ENCODE results near the gene MATCAP1.

Gene MATCAP1

DNA sequence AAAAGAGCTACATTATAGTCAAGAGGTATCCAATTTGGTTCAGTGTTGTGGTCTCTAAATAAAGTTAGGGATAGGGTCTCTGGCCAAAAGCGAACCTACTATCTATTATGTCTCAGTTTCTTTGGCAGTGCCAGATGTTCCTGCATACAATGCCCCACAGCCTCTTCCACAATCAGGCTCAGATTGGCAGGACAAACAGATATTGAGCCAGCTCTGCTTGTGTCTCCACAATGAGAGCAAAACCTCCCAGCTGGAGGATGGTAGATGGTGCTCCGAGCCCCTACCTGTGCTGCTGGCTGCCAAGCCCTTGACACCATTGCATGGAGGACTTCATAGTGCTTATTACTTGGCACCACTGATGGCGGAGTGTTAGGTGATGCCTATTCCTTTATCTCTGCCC, 54.3 kb downstream of the MATCAP1 start:
- TF ChIP-seq CTCF (conservative IDR thresholded peaks at IDR 0.05; ENCODE audit: low read depth, low read length), result no peak
- Histone ChIP-seq H3K4me3 (IDR thresholded peaks at IDR 0.05; ENCODE audit: insufficient read depth, low read depth, low read length) (no peak overlapping the region), H3K4me2 (no peak overlapping the region), H3K27me3 (ENCODE audit: insufficient read depth, low read depth) (no peaks in the 10 kb centered on the region), H3K4me1 (ENCODE audit: low read depth, poor library complexity, severe bottlenecking) (no peaks in the 10 kb centered on the region), H4K20me1 (ENCODE audit: insufficient read depth) (no peaks in the 10 kb centered on the region), H3K27ac (no peak overlapping the region), H3K9ac (no peak overlapping the region), H3K79me2 (ENCODE audit: insufficient read depth, low read depth) (no peaks in the 10 kb centered on the region), H3K36me3 (ENCODE audit: insufficient read depth) (no peaks in the 10 kb centered on the region; the same call in 1 of the 2 replicates), H2AFZ (ENCODE audit: low read depth) (no peak overlapping the region)

GRCh38 chr16:67128887-67129286, 54.9 kb downstream of the MATCAP1 start:
- TF ChIP-seq CTCF (conservative IDR thresholded peaks at IDR 0.05; ENCODE audit: low read depth, low read length), result no peak
- H3K4me3 ChIP-seq (IDR thresholded peaks at IDR 0.05; ENCODE audit: insufficient read depth, low read depth, low read length), result no peak overlapping the region
- no peak overlapping the region for H3K9ac ChIP-seq
- H3K4me2 ChIP-seq, result no peak overlapping the region
- no peaks in the 10 kb centered on the region for H3K27me3 ChIP-seq (ENCODE audit: insufficient read depth, low read depth)
- H3K27ac ChIP-seq, result no peak overlapping the region
- no peaks in the 10 kb centered on the region for H3K4me1 ChIP-seq (ENCODE audit: low read depth, poor library complexity, severe bottlenecking)
- H3K79me2 ChIP-seq (ENCODE audit: insufficient read depth, low read depth), result no peaks in the 10 kb centered on the region; the same call in 1 of the 2 replicates
- H2AFZ ChIP-seq (ENCODE audit: low read depth), result no peak overlapping the region
- H3K36me3 ChIP-seq (ENCODE audit: insufficient read depth), result no peaks in the 10 kb centered on the region; the same call in 1 of the 2 replicates
- H4K20me1 ChIP-seq (ENCODE audit: insufficient read depth), result no peaks in the 10 kb centered on the region

- Histone ChIP-seq H3K9ac (no peak overlapping the region), H4K20me1 (ENCODE audit: insufficient read depth) (no peaks in the 10 kb centered on the region), H3K4me3 (IDR thresholded peaks at IDR 0.05; ENCODE audit: insufficient read depth, low read depth, low read length) (no peak overlapping the region), H3K4me2 (no peak overlapping the region), H3K36me3 (ENCODE audit: insufficient read depth) (no peaks in the 10 kb centered on the region; the same call in 1 of the 2 replicates), H3K79me2 (ENCODE audit: insufficient read depth, low read depth) (no peaks in the 10 kb centered on the region; the same call in 1 of the 2 replicates), H3K27me3 (ENCODE audit: insufficient read depth, low read depth) (no peaks in the 10 kb centered on the region), H3K27ac (no peak overlapping the region), H3K4me1 (ENCODE audit: low read depth, poor library complexity, severe bottlenecking) (no peaks in the 10 kb centered on the region), H2AFZ (ENCODE audit: low read depth) (no peak overlapping the region)
- TF ChIP-seq CTCF (conservative IDR thresholded peaks at IDR 0.05; ENCODE audit: low read depth, low read length), result no peak
Measured at GRCh38 chr16:67128417-67128816, 55.3 kb downstream of the MATCAP1 start.

Data from KMS-11 (cell line).